BLaER1 treated with 17β-estradiol and CSF1 and Interleukin-3, amounts not matched to agents 10 nM and 100 nM (cell line): ENCODE measurements around the gene METAP1.
"Not testable (repeated sequence)": the region's sequence is repeated elsewhere in the genome, so short reads cannot be mapped to it uniquely, and the experiment has no call there.

Experiments
- H3K27ac ChIP-seq, 11 experiments: shearing (Covaris generic); formaldehyde crosslinking; 2 replicates each; pipeline ENCODE4 v1.8.1; 2022
- H3K27me3 ChIP-seq, 11 experiments: shearing (Covaris generic); formaldehyde crosslinking; 2 replicates each; pipeline ENCODE4 v1.8.1; 2022
- H3K36me3 ChIP-seq, 11 experiments: shearing (Covaris generic); formaldehyde crosslinking; 2 replicates each; pipeline ENCODE4 v1.8.1; 2022
- H3K4me1 ChIP-seq, 10 experiments: shearing (Covaris generic); formaldehyde crosslinking; 2 replicates each; pipeline ENCODE4 v1.8.1; 2022
- H3K4me2 ChIP-seq, 11 experiments: shearing (Covaris generic); formaldehyde crosslinking; 2 replicates each; pipeline ENCODE4 v1.8.1; 2022
- H3K4me3 ChIP-seq, 10 experiments: shearing (Covaris generic); formaldehyde crosslinking; 2 replicates each; pipeline ENCODE4 v1.8.1; 2022
- H3K9ac ChIP-seq, 11 experiments: shearing (Covaris generic); formaldehyde crosslinking; 2 replicates each; pipeline ENCODE4 v1.8.1; 2022
- H3K9me3 ChIP-seq, 11 experiments: shearing (Covaris generic); formaldehyde crosslinking; replicated peaks in 1 of 11; 2 replicates each; pipeline ENCODE4 v1.8.1; 2022
- H4K20me1 ChIP-seq, 11 experiments: shearing (Covaris generic); formaldehyde crosslinking; 2 replicates each; pipeline ENCODE4 v1.8.1; 2022
- Cebpa-rat ChIP-seq, 11 experiments: shearing (Covaris generic); IDR thresholded peaks; 2 replicates each; pipeline ENCODE4 v1.8.1; 2022

METAP1 gene

DNA sequence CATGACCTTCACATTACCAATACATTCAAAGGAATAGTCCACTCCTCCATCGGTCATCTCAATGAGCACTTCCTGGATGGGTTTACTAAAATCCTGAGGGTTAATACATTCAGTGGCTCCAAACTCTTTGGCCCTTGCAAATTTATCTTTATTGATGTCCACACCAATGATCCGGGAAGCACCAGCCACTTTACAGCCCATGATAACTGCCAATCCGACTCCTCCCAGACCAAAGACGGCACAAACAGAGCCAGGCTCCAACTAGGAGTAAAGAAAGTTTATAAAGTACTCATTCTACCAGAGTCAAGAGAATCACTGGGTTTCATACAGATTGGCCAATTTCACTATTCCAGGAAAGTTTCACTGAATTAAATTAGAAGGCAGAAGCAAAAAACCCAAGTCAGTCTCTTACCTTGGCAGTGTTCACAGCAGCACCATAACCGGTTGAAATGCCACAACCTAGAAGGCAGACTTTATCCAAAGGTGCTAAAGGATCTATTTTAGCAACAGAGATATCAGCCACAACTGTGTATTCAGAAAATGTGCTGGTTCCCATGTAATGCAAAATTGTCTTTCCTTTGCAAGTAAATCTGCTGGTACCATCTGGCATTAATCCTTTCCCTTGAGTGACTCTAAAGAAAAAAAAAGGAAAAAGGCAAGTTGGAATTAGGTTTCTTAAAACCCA lies 80.9 kb downstream of the METAP1 start:
- H3K4me2 ChIP-seq = no peak overlapping the region
- H3K27ac ChIP-seq = no peak overlapping the region
- H3K4me1 ChIP-seq = peaks cover 0 to 11% (median 0%) of the 10 kb centered on the region in 10 experiments; a peak in 3 of 20 replicates
- TF ChIP-seq Cebpa-rat (IDR thresholded peaks at IDR 0.05) = no peak
- peaks cover 0 to 24% (median 10%) of the 10 kb centered on the region in 11 experiments; a peak in 8 of 22 replicates for H4K20me1 ChIP-seq
- H3K27me3 ChIP-seq = no peaks in the 10 kb centered on the region
- H3K9ac ChIP-seq = no peak overlapping the region
- no peak overlapping the region for H3K4me3 ChIP-seq
- H3K9me3 ChIP-seq = no peaks in the 10 kb centered on the region
- H3K36me3 ChIP-seq = peaks cover 97 to 100% (median 100%) of the 10 kb centered on the region in 11 experiments

DNA sequence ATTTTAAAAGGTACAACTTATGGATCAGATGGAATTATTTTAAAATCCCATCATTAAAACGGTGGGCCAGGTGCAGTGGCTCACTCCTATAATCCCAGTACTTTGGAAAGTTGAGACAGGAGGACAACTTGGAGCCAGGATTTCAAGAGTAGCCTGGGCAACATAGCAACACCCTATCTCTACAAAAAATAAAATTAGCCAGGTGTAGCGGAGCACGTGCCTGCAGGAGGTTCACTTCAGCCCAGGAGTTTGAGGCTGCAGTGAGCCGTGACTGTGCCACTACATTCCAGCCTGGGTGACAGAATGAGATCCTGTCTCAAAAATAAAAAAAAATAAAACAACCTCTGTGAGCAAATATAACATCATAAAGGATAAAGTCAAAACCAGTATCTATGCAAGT lies 81.7 kb downstream of the METAP1 start:
- Histone ChIP-seq H3K27me3 (no peaks in the 10 kb centered on the region), H3K4me2 (no peak overlapping the region), H3K9ac (no peak overlapping the region), H3K9me3 (no peaks in the 10 kb centered on the region), H3K4me3 (no peak overlapping the region), H3K27ac (no peak overlapping the region), H3K36me3 (peaks cover 97 to 100% (median 100%) of the 10 kb centered on the region in 11 experiments), H3K4me1 (peaks cover 0 to 11% (median 0%) of the 10 kb centered on the region in 10 experiments; a peak in 3 of 20 replicates), H4K20me1 (peaks cover 0 to 30% (median 11%) of the 10 kb centered on the region in 11 experiments; a peak in 10 of 22 replicates)
- no peak for TF ChIP-seq Cebpa-rat (IDR thresholded peaks at IDR 0.05)

DNA sequence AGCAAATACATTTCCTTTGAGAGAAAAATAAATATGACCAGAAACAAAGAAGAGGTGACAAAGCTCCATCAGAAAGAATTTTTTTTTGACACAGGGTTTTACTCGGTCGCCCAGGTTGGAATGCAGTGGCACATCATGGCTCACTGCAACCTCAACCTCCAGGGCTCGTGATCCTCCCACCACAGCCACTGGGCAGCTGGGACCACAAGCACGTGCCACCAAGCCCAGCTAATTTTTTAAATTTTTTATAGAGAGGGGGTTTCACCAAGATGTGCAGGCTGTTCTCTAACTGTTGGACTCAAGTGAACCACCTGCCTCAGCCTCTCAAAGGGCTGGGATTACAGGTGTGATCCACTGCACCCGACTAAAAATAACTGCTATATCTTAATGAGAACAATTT lies 82.8 kb downstream of the METAP1 start:
- H3K4me3 ChIP-seq = no peak overlapping the region
- H4K20me1 ChIP-seq = peaks cover 6 to 40% (median 18%) of the 10 kb centered on the region in 11 experiments; a peak in 13 of 22 replicates
- H3K27me3 ChIP-seq = no peaks in the 10 kb centered on the region
- H3K4me1 ChIP-seq = peaks cover 0 to 11% (median 0%) of the 10 kb centered on the region in 10 experiments; a peak in 3 of 20 replicates
- H3K36me3 ChIP-seq = peaks cover 99 to 100% (median 100%) of the 10 kb centered on the region in 11 experiments
- no peak overlapping the region for H3K27ac ChIP-seq
- H3K9me3 ChIP-seq = no peaks in the 10 kb centered on the region
- H3K9ac ChIP-seq = no peak overlapping the region
- TF ChIP-seq Cebpa-rat (IDR thresholded peaks at IDR 0.05) = no peak
- H3K4me2 ChIP-seq = no peak overlapping the region

DNA sequence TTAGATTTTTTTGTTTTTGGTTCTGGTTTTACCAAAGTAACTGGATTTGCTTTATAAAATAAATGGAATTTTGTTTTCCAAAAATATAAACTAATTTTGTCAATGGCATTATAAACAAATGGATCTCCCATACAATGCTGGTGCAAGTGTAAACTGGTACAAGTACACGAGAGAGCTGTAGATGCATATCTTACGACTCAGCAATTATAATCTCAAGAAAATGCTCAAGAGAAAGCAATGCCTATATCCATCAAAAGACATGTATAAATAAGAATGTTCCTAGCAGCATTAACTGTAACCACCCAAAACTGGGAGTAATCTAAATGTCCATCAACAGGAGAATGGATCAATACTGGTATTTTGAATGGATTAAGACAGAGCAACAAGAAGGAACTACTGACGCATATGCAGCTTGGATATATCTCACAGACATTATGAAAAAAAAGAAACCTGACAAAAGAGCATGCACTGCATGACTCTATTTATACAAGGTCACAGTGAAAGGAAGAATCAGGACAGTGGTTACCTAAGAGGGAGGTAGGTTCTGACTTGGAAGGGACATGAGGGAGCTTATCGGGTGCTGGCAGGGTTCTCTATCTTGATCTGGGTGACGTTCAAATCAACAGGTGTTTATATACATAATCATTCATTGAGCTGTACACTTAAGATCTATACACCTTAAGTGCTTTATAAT lies 83.6 kb downstream of the METAP1 start:
- H3K4me1 ChIP-seq = peaks cover 0 to 11% (median 0%) of the 10 kb centered on the region in 10 experiments; a peak in 3 of 20 replicates
- peaks cover 99 to 100% (median 100%) of the 10 kb centered on the region in 11 experiments for H3K36me3 ChIP-seq
- no peak for TF ChIP-seq Cebpa-rat (IDR thresholded peaks at IDR 0.05)

DNA sequence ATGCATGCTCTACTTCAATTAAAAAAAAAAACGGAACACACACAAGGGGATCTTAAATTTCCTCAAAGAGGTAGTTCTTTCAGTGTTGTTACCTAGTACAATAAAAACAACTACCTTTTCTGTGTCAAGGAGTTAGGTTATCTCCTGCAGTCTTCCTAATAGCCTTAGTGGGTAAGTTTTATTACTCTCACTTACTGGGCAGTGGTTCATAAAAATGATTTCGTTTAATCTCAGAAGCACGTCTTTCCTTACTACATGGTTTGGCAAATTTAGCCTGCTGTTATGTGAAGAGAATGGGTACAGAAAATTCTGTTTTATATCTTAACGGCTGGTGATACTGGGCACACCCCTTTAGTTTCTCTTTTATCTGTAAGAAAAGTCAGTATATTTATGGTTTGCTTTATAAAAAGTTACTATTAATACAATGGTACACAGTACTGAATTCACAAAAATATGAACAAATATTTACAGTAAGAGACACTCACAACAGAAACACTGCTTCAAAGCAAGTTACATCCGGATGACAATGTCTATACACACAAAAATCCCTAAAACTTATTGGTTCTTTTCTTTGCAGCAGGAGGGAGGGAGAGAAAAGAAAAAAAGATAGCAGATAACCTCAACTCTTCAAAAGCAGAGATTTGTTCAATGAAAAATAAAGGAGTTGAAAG lies 84.2 kb downstream of the METAP1 start:
- Histone ChIP-seq H3K4me3 (no peak overlapping the region), H3K36me3 (peaks cover 99 to 100% (median 100%) of the 10 kb centered on the region in 11 experiments), H3K9me3 (no peaks in the 10 kb centered on the region), H3K27ac (no peak overlapping the region), H3K27me3 (no peaks in the 10 kb centered on the region), H3K4me1 (peaks cover 0 to 5% (median 0%) of the 10 kb centered on the region in 10 experiments; a peak in 3 of 20 replicates), H3K4me2 (no peak overlapping the region), H4K20me1 (peaks cover 6 to 40% (median 24%) of the 10 kb centered on the region in 11 experiments; a peak in 15 of 22 replicates), H3K9ac (no peak overlapping the region)
- no peak for TF ChIP-seq Cebpa-rat (IDR thresholded peaks at IDR 0.05)

More for the DNA sequence above, 83.6 kb downstream of the METAP1 start:
- no peak overlapping the region for H3K9ac ChIP-seq
- no peak overlapping the region for H3K27ac ChIP-seq
- no peak overlapping the region for H3K4me3 ChIP-seq
- no peak overlapping the region for H3K4me2 ChIP-seq
- no peaks in the 10 kb centered on the region for H3K27me3 ChIP-seq
- no peaks in the 10 kb centered on the region for H3K9me3 ChIP-seq
- peaks cover 6 to 40% (median 22%) of the 10 kb centered on the region in 11 experiments; a peak in 14 of 22 replicates for H4K20me1 ChIP-seq

DNA sequence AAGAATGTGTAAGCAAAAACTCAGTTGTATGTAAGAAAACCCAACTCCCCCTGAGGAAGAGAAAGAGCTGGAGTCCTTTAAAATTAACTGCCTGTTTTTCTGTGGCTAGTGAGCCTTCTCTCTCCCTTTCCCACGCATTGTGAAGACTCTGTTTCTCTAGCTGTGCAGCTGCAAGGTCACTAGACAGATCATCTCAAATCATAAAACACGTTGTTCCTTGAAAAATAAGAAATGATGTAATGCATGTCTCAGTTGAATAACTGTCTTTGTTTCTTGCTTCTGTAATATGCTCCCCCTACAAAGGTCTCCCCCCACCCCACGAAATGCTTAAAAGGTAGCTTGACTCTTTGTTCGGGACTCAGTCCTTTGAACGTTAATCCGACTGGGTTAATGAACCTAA lies 85.3 kb downstream of the METAP1 start:
- not testable (repeated sequence) for H3K9me3 ChIP-seq, H3K4me2 ChIP-seq, H3K4me1 ChIP-seq, H3K27ac ChIP-seq, H3K27me3 ChIP-seq, H3K4me3 ChIP-seq, H3K9ac ChIP-seq
- Histone ChIP-seq H4K20me1 (peaks cover 6 to 50% (median 27%) of the 10 kb centered on the region in 11 experiments; a peak in 15 of 22 replicates), H3K36me3 (peaks cover 97 to 100% (median 100%) of the 10 kb centered on the region in 11 experiments)

DNA sequence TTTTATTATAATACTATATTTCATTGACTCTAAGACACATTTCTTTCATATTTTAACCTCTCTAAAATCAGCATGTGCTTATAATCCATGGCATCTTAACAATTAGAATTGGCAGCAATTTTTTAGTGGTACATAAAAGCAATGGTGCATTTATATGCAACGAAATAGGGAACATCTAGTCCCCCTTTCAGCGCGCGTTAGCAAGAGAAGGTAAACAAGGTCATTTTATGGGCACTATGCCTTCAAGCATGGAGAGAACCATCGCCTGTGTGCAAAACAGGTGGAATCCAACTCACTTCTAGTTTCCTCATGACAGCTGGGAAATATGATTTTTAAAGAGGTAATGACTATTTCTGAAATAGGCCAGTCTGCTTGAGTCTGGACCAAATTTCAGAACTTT lies 86.7 kb downstream of the METAP1 start:
- H3K36me3 ChIP-seq = peaks cover 84 to 88% (median 87%) of the 10 kb centered on the region in 11 experiments
- no peaks in the 10 kb centered on the region for H3K9me3 ChIP-seq
- H3K27me3 ChIP-seq = no peaks in the 10 kb centered on the region
- H3K27ac ChIP-seq = no peak overlapping the region
- peaks cover 3 to 12% (median 10%) of the 10 kb centered on the region in 10 experiments; a peak in 14 of 20 replicates for H3K4me1 ChIP-seq
- peaks cover 6 to 56% (median 28%) of the 10 kb centered on the region in 11 experiments; a peak in 15 of 22 replicates for H4K20me1 ChIP-seq
- H3K9ac ChIP-seq = no peak overlapping the region
- no peak for TF ChIP-seq Cebpa-rat (IDR thresholded peaks at IDR 0.05)
- no peak overlapping the region for H3K4me3 ChIP-seq
- no peak overlapping the region for H3K4me2 ChIP-seq

DNA sequence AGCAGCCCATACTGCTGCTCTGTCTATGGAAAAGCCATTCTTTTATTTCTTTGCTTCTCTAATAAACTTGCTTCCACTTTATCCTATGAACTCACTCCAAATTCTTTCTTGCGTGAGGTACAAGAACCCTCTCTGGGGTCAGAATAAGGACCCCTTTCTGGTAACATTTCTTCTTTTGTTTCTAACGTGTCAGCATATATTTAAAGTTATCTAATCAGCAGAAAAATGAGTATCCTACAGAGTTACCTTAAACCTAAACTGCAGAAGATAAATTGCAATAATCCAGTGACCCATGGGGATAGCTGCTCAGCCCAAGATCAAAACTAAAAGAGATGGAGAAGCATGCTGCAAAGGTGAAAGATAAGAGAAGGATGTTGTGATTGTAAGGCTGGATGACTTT lies 89.1 kb downstream of the METAP1 start:
- Histone ChIP-seq H3K9me3 (no peaks in the 10 kb centered on the region), H3K4me3 (no peak overlapping the region), H3K9ac (no peak overlapping the region), H3K27me3 (no peaks in the 10 kb centered on the region), H4K20me1 (peaks cover 6 to 39% (median 27%) of the 10 kb centered on the region in 11 experiments; a peak in 15 of 22 replicates), H3K27ac (no peak overlapping the region), H3K4me2 (no peak overlapping the region), H3K36me3 (peaks cover 60 to 64% (median 63%) of the 10 kb centered on the region in 11 experiments), H3K4me1 (peaks cover 13 to 20% (median 18%) of the 10 kb centered on the region in 10 experiments)
- TF ChIP-seq Cebpa-rat (IDR thresholded peaks at IDR 0.05) = no peak
